Measurements from ENCODE around the gene TMED1.

DNA sequence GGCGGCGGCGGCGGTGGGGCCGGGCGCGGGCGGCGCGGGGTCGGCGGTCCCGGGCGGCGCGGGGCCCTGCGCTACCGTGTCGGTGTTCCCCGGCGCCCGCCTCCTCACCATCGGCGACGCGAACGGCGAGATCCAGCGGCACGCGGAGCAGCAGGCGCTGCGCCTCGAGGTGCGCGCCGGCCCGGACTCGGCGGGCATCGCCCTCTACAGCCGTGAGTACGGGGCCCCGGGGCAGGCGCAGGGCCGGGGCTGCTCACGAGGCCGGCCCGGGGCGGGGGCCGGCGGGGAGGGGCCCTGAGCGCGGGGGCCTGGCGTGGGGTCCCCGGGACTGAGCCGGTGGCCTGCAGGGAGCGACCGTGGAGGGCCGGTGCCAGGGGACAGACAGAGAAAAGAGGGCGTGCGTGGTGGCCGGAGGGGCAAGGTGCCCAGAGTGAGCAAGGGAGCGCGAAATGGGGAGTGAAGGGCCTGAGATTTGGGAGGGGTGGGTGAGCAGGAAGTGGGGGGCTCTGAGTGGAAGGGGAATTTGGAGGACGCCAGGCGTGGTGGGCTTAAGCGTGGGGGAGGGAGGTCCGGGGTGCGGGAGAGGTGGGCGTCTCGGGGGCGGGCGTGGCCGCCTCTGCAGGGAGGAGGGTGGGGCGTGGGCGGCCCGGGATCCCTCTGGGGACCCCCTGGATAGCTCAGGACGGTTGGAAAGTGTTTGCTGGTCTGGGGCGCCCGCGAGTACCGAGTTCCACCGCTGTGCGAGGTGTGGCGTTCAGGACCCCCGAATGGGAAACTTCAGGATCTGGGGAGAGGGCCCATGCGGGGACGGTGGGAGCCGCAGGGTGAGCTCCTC, 35.9 kb upstream of the TMED1 start:
- TF ChIP-seq, protein P1, sequence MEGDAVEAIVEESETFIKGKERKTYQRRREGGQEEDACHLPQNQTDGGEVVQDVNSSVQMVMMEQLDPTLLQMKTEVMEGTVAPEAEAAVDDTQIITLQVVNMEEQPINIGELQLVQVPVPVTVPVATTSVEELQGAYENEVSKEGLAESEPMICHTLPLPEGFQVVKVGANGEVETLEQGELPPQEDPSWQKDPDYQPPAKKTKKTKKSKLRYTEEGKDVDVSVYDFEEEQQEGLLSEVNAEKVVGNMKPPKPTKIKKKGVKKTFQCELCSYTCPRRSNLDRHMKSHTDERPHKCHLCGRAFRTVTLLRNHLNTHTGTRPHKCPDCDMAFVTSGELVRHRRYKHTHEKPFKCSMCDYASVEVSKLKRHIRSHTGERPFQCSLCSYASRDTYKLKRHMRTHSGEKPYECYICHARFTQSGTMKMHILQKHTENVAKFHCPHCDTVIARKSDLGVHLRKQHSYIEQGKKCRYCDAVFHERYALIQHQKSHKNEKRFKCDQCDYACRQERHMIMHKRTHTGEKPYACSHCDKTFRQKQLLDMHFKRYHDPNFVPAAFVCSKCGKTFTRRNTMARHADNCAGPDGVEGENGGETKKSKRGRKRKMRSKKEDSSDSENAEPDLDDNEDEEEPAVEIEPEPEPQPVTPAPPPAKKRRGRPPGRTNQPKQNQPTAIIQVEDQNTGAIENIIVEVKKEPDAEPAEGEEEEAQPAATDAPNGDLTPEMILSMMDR (IDR thresholded peaks at IDR 0.05) = peak in 3 of 7 experiments; percentile 4 to 12 (median 11)
- TF ChIP-seq POLR2A (IDR thresholded peaks at IDR 0.05) = no peak
